Natural killer cell (primary cell): Measurements from ENCODE around the gene OR51A7. TPM values are rescaled to one million over a fixed set of nuclear protein-coding genes. Genes with fewer than 3 reads are reported as not detected.

ENCODE experiments used
- ATAC-seq, 3 donors: fragments of 150-1000 bp in 2 of 3; fragments of 200-7000 bp in 1 of 3; cut with Tn5 transposase; 1 replicate in 1 of 3; 2 replicates in 2 of 3; pipeline ENCODE4 v1.10.0; 2021; ENCODE audit warnings: mild to moderate bottlenecking in 2 of 3, moderate library complexity in 2 of 3
- DNase-seq, 2 donors: peaks; one replicate each; pipeline versions ENCODE4 v3.0.0 to v3.0.0-alpha.2; 2013 to 2021; ENCODE audit warnings: mixed read lengths in 1 of 2
- H3K27ac ChIP-seq: one replicate; pipeline ENCODE4 v1.5.1; 2013; ENCODE audit warnings: mild to moderate bottlenecking, low read length
- H3K27me3 ChIP-seq: one replicate; pipeline ENCODE4 v1.6.1; 2013; ENCODE audit warnings: low read length; ENCODE audit not compliant: control insufficient read depth, insufficient read depth
- H3K36me3 ChIP-seq: one replicate; pipeline ENCODE4 v1.6.1; 2013; ENCODE audit warnings: low read length; ENCODE audit not compliant: control insufficient read depth, insufficient read depth
- H3K4me1 ChIP-seq: one replicate; pipeline ENCODE4 v1.6.1; 2013; ENCODE audit warnings: low read length; ENCODE audit not compliant: control insufficient read depth, insufficient read depth
- H3K4me3 ChIP-seq: one replicate; pipeline ENCODE4 v1.5.1; 2013; ENCODE audit warnings: low read length
- H3K9me3 ChIP-seq: one replicate; pipeline ENCODE4 v1.6.1; 2013; ENCODE audit warnings: low read length; ENCODE audit not compliant: control insufficient read depth, insufficient read depth
- H3K27ac Mint-ChIP-seq, 2 donors: one replicate each; pipeline ENCODE4 v1.8.0; 2022; ENCODE audit warnings: mild to moderate bottlenecking in 2 of 2, mixed read lengths in 2 of 2, moderate library complexity in 1 of 2
- H3K27me3 Mint-ChIP-seq, 2 donors: one replicate each; pipeline ENCODE4 v1.8.0; 2022; ENCODE audit warnings: low read depth in 2 of 2, mixed read lengths in 2 of 2
- H3K36me3 Mint-ChIP-seq: one replicate; pipeline ENCODE4 v1.8.0; 2022; ENCODE audit warnings: mixed read lengths
- H3K4me1 Mint-ChIP-seq, 2 donors: one replicate each; pipeline ENCODE4 v1.8.0; 2022; ENCODE audit warnings: mixed read lengths in 2 of 2
- H3K4me3 Mint-ChIP-seq: one replicate; pipeline ENCODE4 v1.8.0; 2022; ENCODE audit warnings: mild to moderate bottlenecking, moderate library complexity, mixed read lengths
- H3K9me3 Mint-ChIP-seq, 2 donors: one replicate each; pipeline ENCODE4 v1.8.0; 2022; ENCODE audit warnings: mixed read lengths in 2 of 2
- CTCF ChIP-seq: fragments of 200-600 bp; IDR thresholded peaks from one replicate; pipeline ENCODE4 v1.8.0; 2022; ENCODE audit warnings: antibody characterized with exemption
- WGBS: methylation state at CpG from one replicate; pipeline ENCODE4 v1.1.7; 2013; ENCODE audit warnings: missing lambda C conversion rate; ENCODE audit not compliant: insufficient coverage; 5-methylcytosine and 5-hydroxymethylcytosine counted together
- intact Hi-C: fragments of 100-400 bp; cut with micrococcal nuclease; formaldehyde crosslinking; loops from one replicate; pipeline ENCODE4 v1.14.2; 2022
- total RNA-seq, 4 donors: library from RNA; stranded (reverse); fragments of 120-200 nt in 1 of 4; gene quantifications; one replicate each; pipeline versions ENCODE4 v1.2.3 to v1.2.4, GENCODE V29; 2013 to 2022

Gene OR51A7
- total RNA-seq, 3 donors from 2014 or later (not counting 1 experiment from before 2014, with no cell fraction given), result not detected

- no peak for TF ChIP-seq CTCF
- ATAC-seq, result no peak
- H3K4me1 Mint-ChIP-seq, result no peaks in the 10 kb centered on the region
- Histone ChIP-seq H3K4me3 (no peak overlapping the region), H3K9me3 (no peaks in the 10 kb centered on the region), H3K36me3 (no peaks in the 10 kb centered on the region), H3K27me3 (no peaks in the 10 kb centered on the region), H3K4me1 (no peaks in the 10 kb centered on the region), H3K27ac (no peak overlapping the region)
- no peak overlapping the region for H3K4me3 Mint-ChIP-seq
- H3K27me3 Mint-ChIP-seq, result no peaks in the 10 kb centered on the region
- H3K36me3 Mint-ChIP-seq, result no peaks in the 10 kb centered on the region
- no peaks in the 10 kb centered on the region for H3K9me3 Mint-ChIP-seq
- DNase-seq, result no peak
- intact Hi-C loops, result no loop called here
- no peak overlapping the region for H3K27ac Mint-ChIP-seq
- WGBS, result 91% methylated on average over 5 of the region's 5 CpGs
Observed at GRCh38 chr11:4882543-4882942, 21.0 kb upstream of the OR51A7 start.

DNA sequence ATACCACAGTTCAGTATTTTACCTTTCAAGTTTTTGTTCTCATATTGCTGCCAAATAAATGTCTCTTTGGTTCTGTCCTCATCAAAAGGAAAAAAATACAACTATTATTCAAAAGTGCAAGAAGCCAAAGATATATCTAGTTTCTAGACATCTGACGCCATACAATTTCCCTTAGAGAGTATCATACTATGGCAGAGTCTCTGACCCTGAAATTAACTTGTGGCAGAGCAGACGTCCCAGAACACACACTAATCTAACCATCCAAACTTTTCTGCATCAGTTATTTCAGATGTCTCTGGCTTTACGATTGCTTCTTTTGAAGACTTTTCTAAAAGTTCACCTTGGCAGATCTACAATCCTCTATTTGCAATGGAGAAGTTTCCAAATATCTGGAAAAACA lies 19.2 kb upstream of the OR51A7 start:
- Mint-ChIP-seq H3K36me3 (no peaks in the 10 kb centered on the region), H3K4me3 (no peak overlapping the region), H3K9me3 (no peaks in the 10 kb centered on the region), H3K4me1 (no peaks in the 10 kb centered on the region), H3K27ac (no peak overlapping the region), H3K27me3 (no peaks in the 10 kb centered on the region)
- Histone ChIP-seq H3K36me3 (no peaks in the 10 kb centered on the region), H3K27ac (no peak overlapping the region), H3K4me1 (no peaks in the 10 kb centered on the region), H3K4me3 (no peak overlapping the region), H3K9me3 (no peaks in the 10 kb centered on the region), H3K27me3 (no peaks in the 10 kb centered on the region)
- WGBS, result 91% methylated on average over 3 of the region's 3 CpGs
- intact Hi-C loops, result no loop called here
- ATAC-seq, result no peak
- no peak for DNase-seq
- TF ChIP-seq CTCF, result no peak

- Mint-ChIP-seq H3K27me3 (no peaks in the 10 kb centered on the region), H3K9me3 (peaks cover 0 to 8% of the 10 kb centered on the region in 2 donors), H3K4me1 (no peaks in the 10 kb centered on the region), H3K27ac (no peak overlapping the region), H3K4me3 (no peak overlapping the region), H3K36me3 (no peaks in the 10 kb centered on the region)
- no peak overlapping the region for H3K4me3 ChIP-seq
- H3K9me3 ChIP-seq, result no peaks in the 10 kb centered on the region
- ATAC-seq (no peak), DNase-seq (no peak)
- H3K27ac ChIP-seq, result no peak overlapping the region
- no peaks in the 10 kb centered on the region for H3K4me1 ChIP-seq
- no peaks in the 10 kb centered on the region for H3K27me3 ChIP-seq
- intact Hi-C loops, result no loop called here
- no peaks in the 10 kb centered on the region for H3K36me3 ChIP-seq
- WGBS, result 16% methylated on average over 2 of the region's 3 CpGs
- no peak for TF ChIP-seq CTCF
Observed at GRCh38 chr11:4886186-4886585, 17.4 kb upstream of the OR51A7 start.

- no peak for TF ChIP-seq CTCF
- H3K4me3 Mint-ChIP-seq, result no peak overlapping the region
- no peak overlapping the region for H3K27ac Mint-ChIP-seq
- H3K4me1 Mint-ChIP-seq, result no peaks in the 10 kb centered on the region
- H3K27ac ChIP-seq, result no peak overlapping the region
- H3K36me3 Mint-ChIP-seq, result no peaks in the 10 kb centered on the region
- no peaks in the 10 kb centered on the region for H3K9me3 ChIP-seq
- H3K27me3 ChIP-seq, result no peaks in the 10 kb centered on the region
- no peak for DNase-seq
- no peak overlapping the region for H3K4me3 ChIP-seq
- 0% methylated on average over 1 of the region's 1 CpG for WGBS
- no peak for ATAC-seq
- intact Hi-C loops, result no loop called here
- no peaks in the 10 kb centered on the region for H3K27me3 Mint-ChIP-seq
- peaks cover 0 to 8% of the 10 kb centered on the region in 2 donors for H3K9me3 Mint-ChIP-seq
- H3K4me1 ChIP-seq, result no peaks in the 10 kb centered on the region
- no peaks in the 10 kb centered on the region for H3K36me3 ChIP-seq
Observed at GRCh38 chr11:4887591-4887990, 16.0 kb upstream of the OR51A7 start.
